GM19324 (cell line): ENCODE data around the gene GNGT1.

Experiments
- ATAC-seq: cut with Tn5 transposase; IDR thresholded peaks from one replicate; pipeline ENCODE4 v1.9.1; 2021; ENCODE audit warnings: mild to moderate bottlenecking, moderate library complexity; ENCODE audit not compliant: unreplicated experiment, low FRiP score

The GNGT1 gene

DNA sequence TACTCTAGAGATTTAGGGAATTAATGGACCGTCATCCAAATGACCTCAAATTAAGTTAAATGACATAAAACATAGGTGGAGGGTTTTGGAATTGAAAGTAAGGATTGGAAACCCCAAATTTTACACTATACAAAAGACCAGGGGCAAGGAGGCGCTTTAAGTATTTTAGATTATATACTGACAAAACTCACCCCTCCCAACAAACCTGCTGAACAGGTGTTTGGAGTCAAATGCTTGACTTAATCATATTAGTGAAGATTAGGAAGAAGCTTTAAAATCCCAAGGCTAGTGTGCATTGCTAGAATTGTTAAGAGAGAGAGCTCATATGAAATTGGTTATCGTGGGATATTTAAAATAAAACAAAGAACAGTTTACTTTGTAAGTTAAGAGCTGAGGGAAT is at the start of gene GNGT1:
TSS of gene GNGT1 (plus strand) at position 301 of the 400 bp plus-strand sequence. CDS start 180 bp downstream, outside the sequence.
- ATAC-seq = no peak

DNA sequence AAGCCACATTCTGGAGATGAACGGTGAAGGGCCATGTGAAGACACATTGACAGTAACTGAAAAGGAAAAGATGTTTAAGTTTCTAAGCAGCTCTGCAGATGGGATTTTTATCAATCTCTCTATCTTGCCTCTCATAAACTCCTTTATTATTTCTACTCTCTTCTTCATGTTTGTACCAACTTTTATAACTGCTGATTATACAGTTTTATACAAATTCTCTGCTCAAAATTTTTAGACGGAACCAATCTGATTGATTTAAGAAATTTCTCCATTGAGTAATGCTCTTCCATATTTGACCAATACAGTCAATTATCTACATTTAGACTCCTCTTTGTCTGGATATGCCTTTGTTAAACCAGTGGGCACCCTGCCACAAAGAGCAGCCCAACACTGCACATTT is 47.5 kb upstream of the GNGT1 start:
- ATAC-seq = no peak

DNA sequence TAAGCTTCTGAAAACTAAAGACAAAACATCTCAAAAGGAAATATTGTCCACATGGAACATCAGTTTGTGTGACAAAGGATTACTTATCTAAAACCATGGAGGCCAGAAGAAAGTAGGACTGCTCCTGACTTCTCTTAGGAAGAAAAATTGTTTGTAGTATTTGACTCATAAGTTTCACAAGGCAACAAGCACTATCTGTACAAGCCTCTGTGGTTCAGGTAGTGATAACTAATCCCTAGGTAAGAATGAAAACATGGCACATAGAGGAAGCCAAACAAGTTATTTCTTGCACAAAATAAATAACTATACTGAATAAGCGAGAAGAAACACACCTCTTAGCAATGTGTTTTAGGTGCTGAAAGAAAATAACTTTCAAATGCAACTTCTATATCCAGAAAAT is 46.1 kb upstream of the GNGT1 start:
- ATAC-seq = no peak

GRCh38 chr7:93861325-93861949 is 44.9 kb upstream of the GNGT1 start:
- ATAC-seq = no peak

DNA sequence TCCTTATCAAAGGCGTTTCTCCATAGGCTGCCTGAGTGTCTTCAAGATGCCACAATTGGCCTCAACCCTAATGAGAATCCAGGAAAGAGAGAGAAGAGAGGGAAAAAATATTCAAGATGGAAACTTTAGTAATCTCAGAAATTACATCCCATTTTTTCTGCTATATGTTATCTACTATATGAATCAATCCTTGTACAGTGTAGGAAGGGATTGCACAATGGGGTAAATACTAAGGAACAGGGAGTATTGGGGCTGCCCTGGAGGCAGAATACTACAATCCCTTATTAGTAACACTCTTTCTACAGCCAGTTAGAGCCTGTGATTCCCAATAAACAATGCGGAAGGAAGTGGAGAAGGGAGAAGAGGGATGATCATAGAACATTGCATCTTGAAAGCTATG is 43.7 kb upstream of the GNGT1 start:
- ATAC-seq = no peak

GRCh38 chr7:93866886-93867285 is 39.5 kb upstream of the GNGT1 start:
- no peak for ATAC-seq

DNA sequence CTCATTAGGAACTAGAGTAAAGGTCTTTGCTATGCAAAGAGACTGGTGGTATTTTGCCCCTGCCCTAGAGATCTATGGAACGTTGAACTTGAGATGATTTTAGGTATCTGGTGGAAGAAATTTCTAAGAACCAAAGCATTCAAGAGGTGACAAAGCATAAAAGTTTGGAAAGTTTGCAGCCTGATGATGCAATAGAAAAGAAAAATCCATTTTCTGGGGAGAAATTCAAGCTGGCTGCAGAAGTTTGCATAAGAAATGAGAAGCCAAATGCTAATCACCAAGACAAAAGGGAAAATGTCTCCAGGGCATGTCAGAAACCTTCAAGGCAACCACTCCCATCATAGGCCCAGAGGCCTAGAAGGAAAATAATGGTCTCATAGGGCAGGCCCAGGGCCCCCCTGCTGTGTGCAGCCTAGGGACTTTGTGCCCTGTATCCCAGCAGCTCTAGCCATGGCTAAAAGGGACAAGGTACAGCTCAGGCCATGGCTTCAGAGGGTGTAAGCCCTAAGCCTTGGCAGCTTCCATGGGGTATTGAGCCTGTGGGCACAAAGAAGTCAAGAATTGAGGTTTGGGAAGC is 32.3 kb upstream of the GNGT1 start:
- ATAC-seq = no peak

- no peak for ATAC-seq
Measured at GRCh38 chr7:93877742-93878141, 28.6 kb upstream of the GNGT1 start.

- ATAC-seq = no peak
Measured at GRCh38 chr7:93879356-93879755, 27.0 kb upstream of the GNGT1 start.

DNA sequence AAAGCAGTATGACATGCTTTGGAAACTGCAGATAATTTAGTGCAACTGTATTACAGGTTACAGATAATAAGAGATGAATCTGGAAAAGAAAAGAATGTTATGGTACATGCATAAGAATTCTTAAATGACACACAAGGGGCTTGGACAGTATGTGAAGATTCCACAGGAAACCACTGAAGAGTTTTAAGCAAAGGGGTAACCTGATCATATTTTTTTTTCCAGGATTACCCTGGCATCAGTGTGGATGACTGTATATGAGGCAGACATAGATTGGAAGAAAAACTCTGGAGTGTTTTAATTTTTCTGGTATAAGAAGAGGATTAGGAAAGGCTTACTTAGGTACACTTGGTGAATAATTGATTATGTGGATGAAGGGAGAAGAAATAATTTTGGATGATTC is 23.9 kb upstream of the GNGT1 start:
- ATAC-seq = no peak

- no peak for ATAC-seq
Measured at GRCh38 chr7:93883078-93883916, 23.1 kb upstream of the GNGT1 start.

DNA sequence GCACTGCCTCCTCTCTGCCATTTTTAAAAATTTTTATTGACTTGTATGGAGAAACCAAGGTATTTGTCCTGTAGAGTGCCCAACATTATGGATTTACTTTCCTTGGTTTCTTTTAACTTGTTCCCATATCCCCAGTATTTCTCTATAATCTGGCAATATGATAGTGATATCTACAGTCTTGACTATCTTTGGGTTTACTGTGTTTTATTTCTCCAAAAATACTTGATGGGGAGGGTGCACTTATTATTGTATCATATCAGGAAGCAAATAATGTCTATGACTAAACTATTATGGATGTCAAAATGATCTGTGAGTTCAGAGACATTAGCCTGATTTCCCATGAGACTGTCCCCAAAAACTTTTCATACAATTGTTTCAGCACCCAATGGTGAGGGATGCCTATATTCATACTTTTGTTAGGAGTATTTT is 22.4 kb upstream of the GNGT1 start:
- no peak for ATAC-seq

GRCh38 chr7:93884541-93884940 is 21.8 kb upstream of the GNGT1 start:
- ATAC-seq = no peak

DNA sequence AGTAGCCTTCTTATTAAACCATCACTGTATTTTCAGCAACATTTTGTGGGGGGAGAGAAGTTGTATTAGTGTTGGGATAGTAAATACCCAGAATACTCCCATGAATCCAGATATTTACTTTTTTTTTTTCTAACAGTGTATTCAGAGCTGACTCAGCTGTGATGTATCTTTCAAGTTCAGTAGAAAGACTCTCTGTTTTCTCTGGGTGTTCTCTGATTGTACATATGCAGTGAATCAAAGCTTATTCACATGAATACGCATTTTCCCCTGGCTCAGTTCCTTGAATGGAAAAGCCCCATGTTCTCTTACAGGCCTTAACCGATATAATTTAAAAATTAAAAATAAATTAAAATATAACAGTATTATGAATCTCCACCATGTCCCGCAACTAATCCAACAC is 17.1 kb upstream of the GNGT1 start:
- no peak for ATAC-seq

DNA sequence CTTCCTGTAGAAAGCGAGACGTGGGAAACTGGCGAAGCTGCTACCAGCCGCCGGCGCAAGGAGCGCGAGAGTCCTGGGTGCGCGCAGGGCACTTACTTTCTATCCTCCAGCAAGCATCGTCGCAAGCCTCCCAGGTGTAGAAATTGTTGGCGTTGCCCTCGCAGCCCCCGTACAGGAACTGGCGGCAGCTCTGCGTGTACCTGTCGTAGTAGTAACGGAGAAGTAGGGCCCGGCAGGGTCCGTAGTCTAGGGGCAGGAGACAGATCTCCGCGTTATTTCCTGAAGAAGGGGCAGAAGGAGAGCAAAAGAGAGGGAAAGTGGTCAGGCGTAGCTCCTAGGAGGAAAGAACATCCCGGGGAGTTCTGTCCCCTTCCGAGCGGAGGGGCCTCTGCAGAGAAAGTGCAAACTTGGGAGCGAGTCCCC is 16.3 kb upstream of the GNGT1 start:
- peak; percentile 63 for ATAC-seq

GRCh38 chr7:93890464-93891068 is 15.8 kb upstream of the GNGT1 start, which contains the start of gene TFPI2:
Gene TFPI2, minus strand, starts transcription at chr7:93890753. Its CDS starts 75 bp downstream, at chr7:93890678.
- ATAC-seq = peak; percentile 44

GRCh38 chr7:93894426-93894825 is 11.9 kb upstream of the GNGT1 start:
- no peak for ATAC-seq

DNA sequence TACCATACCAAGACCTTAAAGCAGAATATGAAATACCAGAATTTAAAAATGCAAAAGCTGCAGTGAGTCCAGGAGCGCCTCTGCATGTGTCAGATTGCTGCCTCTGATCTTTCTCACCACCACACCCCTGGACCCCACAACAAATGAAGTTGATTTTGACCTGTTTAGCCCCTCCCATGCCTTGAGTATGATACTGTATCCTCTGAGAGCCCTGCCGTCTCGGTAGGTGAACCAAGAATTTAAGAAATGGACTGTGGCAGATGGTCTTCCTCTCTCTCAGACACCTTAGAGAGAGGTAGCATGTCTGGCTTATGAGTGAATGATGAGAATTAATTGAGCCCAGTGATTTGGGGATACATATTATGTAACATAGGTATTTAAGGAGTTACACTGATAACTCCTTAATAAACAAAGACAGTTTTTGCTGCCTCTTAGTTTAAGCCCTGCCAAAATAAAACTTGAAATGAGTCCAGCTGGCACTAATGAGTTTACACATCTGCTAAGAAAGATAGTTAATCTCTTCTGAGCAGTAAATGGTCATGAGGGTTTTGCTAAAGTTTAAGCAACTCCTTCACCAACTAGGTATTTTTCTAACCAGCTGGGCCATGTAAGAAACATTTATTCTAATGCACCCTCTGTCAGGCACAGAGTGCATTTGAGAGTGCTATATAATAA is 11.3 kb upstream of the GNGT1 start:
- ATAC-seq = no peak

GRCh38 chr7:93895859-93896600 is 10.3 kb upstream of the GNGT1 start:
- no peak for ATAC-seq

DNA sequence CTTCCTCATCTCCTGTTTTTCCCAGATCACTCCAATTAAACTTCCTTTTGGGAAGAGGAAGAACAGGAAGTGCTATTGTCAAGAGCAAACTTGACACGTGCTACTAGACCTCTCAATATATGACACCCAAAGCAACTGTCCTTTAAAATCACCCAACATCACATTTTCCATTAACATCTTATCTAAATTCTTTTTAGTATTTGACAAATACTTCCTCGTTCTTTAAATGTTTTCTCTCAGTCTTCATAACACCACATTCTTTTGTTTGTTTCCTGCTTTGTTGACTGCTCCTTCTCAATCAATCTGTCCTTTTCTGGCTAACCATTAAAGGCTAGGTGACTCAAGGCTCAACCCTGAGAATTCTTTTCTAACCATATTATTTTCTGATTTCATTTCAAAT is 8.7 kb upstream of the GNGT1 start:
- ATAC-seq = no peak
